Mammary epithelial cell (primary cell): ENCODE measurements around the gene BLVRB.

Source experiments
- EZH2 ChIP-seq: IDR thresholded peaks from 2 replicates; pipeline ENCODE4 v1.6.1; 2012; ENCODE audit warnings: low read length, inconsistent platforms, borderline replicate concordance
- TF ChIP-seq, protein P1 (sequence below), 2 donors: IDR thresholded peaks in 1 of 2; conservative IDR thresholded peaks in 1 of 2; 2 replicates each; pipeline ENCODE4 v1.5.1; 2011 to 2012; ENCODE audit warnings: inconsistent platforms in 2 of 2, low read length in 2 of 2, mild to moderate bottlenecking in 2 of 2, control low read depth in 1 of 2, low read depth in 1 of 2; ENCODE audit not compliant: insufficient read depth in 1 of 2; ENCODE audit errors: extremely low read depth in 1 of 2

DNA sequence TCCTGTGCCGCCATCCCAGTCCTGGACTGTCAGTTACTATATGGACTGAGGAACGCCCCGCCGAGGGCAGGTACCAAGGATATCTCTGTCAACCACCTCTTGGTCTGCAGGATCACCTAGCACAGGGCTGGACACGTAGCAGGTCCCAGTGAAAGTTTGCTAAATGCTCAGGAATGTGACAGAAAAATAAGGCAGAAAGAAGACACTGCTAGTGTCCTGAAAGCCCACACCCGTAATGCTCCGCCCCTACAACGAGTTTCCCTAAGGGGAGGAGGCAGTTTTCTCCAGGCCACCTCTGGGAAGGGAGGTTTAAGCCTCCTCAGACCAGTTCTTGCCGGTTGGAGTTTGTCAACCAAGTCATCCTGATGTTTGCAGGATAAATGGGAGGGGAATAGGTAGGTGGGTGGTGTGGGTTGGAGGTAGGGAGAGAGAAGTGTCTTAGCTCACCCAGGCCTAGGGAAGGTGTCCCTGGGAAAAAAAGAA, 19.7 kb downstream of the BLVRB start:
- TF ChIP-seq, protein P1, sequence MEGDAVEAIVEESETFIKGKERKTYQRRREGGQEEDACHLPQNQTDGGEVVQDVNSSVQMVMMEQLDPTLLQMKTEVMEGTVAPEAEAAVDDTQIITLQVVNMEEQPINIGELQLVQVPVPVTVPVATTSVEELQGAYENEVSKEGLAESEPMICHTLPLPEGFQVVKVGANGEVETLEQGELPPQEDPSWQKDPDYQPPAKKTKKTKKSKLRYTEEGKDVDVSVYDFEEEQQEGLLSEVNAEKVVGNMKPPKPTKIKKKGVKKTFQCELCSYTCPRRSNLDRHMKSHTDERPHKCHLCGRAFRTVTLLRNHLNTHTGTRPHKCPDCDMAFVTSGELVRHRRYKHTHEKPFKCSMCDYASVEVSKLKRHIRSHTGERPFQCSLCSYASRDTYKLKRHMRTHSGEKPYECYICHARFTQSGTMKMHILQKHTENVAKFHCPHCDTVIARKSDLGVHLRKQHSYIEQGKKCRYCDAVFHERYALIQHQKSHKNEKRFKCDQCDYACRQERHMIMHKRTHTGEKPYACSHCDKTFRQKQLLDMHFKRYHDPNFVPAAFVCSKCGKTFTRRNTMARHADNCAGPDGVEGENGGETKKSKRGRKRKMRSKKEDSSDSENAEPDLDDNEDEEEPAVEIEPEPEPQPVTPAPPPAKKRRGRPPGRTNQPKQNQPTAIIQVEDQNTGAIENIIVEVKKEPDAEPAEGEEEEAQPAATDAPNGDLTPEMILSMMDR (conservative IDR thresholded peaks at IDR 0.05 in 1 of 2, IDR thresholded peaks at IDR 0.05 in 1 of 2; ENCODE audit: extremely low read depth in 1 of 2, insufficient read depth in 1 of 2, low read depth in 1 of 2, low read length in 2 of 2) = no peak
- TF ChIP-seq EZH2 = no peak
